Measurements from ENCODE around the gene RGS7BP.

Gene RGS7BP

DNA sequence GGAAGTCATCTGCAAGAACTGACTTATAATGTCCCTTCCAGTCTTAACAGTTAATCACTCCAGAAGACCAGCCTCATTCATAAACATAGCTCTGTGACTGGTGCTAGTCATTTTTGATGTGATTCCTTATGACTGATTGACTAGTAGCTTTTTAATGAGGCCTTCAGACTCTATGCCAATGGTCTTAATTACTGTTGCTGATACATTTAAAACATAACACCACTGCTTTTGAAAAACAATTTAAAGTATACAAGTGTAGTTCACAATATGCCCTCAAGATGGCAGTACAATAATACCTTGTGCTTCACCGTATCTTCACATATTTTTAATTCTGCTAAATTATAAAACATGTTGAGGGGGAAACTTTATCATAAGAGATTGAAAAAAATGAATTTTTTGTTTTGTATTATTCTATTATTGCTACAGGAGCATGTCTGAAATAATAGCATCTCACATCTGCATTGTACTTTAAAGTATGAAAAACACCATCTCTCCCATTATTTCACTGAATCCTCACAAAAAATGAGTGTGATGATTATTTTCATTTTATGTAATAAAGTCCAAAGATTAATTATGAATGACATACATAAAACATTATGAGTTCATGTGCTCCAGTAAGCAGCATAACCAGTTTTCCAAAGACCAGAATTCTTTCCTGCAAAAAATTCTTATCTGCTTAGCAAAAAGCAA is 129.3 kb downstream of the RGS7BP start:
- DNase-seq (ENCODE audit: low read depth): no peak

- DNase-seq (ENCODE audit: low read depth): no peak
These were observed 131.3 kb downstream of the RGS7BP start for GRCh38 chr5:64637144-64637543.

DNA sequence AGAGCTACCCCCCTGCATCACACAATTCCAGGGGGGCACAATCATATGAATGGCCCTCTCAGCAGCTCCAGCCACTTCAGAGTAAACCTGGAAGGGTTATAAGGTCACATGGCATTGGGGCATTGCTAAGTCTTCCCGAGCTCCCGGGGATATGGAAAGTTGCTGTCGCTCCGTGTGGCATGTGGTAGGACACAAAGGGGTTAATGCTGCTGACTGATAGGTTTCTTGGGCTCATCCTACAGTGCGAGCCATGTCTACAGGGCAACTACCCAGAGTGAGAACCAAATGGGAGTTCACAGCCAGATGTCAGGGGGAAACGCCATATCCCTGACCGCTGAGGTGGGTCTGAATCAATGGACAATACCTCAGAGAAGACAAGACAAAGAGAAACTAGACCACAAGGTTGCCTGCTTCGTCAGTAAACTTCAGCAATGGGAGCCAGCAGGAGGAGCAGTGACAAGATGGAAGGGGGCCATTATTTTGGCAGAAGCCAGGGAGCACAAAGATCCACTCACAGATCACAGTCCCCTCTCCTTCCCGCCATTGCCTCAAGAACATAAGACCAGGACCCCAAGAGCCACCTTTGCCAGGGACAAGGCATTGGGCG is 132.1 kb downstream of the RGS7BP start:
- no peak for DNase-seq (ENCODE audit: low read depth)

GRCh38 chr5:64644831-64645230 is 139.0 kb downstream of the RGS7BP start:
- no peak for DNase-seq (ENCODE audit: low read depth)

- DNase-seq (ENCODE audit: low read depth): no peak
These were observed 140.4 kb downstream of the RGS7BP start for GRCh38 chr5:64646169-64646568.

- DNase-seq (ENCODE audit: low read depth): no peak
These were observed 143.7 kb downstream of the RGS7BP start for GRCh38 chr5:64649512-64649911.

- no peak for DNase-seq (ENCODE audit: low read depth)
These were observed 148.1 kb downstream of the RGS7BP start for GRCh38 chr5:64653766-64654560.

DNA sequence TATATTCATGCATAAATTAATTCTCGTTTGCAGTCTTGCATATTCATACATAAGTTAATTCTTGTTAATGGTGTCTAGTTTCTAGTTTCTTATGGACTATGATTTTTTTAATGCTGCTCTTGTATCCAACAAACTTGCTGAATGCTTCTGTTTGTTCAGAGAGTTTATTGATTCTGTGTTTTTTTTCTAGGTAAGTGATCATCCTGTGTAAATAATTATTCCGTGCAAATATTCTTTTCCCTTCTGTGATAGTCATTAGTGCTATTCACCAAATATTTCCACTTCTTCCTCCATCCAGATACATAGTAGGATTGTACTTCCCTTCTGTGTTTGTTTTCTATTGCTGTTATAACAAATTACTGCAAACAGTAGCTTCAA is 148.7 kb downstream of the RGS7BP start:
- no peak for DNase-seq (ENCODE audit: low read depth)

DNA sequence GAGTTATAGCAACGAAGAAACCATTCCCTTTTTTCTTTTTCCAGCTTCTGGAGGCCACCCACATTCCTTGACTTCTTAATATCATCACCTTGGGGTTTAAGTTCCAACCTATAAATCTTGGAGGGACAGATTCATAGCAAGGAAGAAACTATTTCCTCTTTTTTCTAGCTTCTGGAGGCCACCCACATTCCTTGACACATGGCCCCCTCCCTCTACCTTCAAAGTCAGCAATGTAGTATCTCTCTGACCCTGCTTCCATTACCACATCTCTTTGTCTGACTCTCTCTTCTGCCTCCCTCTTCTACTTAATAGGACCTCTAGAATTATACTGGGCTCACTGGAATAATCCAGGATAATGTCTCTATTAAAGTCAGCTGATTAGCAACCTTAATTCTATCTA is 149.8 kb downstream of the RGS7BP start:
- DNase-seq (ENCODE audit: low read depth): no peak

DNA sequence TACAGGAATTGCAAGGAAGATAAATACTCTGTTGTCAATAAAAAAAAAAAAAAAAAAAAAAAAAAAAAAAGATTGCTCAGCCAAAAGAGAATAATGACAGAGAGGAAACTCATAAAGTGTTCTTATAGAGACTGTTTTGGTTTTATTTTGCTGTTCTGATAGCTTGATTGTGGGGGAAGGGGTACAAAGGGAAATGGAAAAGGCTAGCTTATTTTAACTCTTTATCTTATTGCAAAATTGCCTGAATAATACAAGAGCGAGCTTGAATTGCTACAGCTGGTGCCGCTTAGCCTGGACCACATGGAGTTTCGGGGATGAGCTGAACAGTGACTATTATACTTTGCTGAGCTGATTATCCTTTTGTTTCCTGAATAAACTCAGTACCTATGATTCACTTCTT is 153.5 kb downstream of the RGS7BP start:
- no peak for DNase-seq (ENCODE audit: low read depth)

All from stimulated activated CD8-positive, alpha-beta memory T cell treated with anti-CD3 and anti-CD28 coated beads, Interleukin-12 subunit alpha, Interleukin-12 subunit beta, amount 100 ng/mL, for 4 hours (primary cell).